OCI-LY7 (cell line): ENCODE measurements around the gene MYBPC2. TPM values are rescaled to one million over a fixed set of nuclear protein-coding genes. Genes with fewer than 3 reads are reported as not detected.

Experiments
- BruUV-seq: library from RNA; stranded (reverse); fragments of 400-500 nt; replicated peaks from 2 replicates; lab custom pipeline; 2021; lab: Mats Ljungman, UMichigan
- CTCF ChIA-PET: fragments of 300-600 bp; sonication (Branson Sonifier 250); formaldehyde crosslinking; loops from one replicate; lab custom pipeline; 2022; ENCODE audit warnings: antibody characterized with exemption; ENCODE audit not compliant: unreplicated experiment; lab: Charles Lee
- POLR2A ChIA-PET: fragments of 300-600 bp; sonication (Branson Sonifier 250); formaldehyde crosslinking; loops from one replicate; lab custom pipeline; 2022; ENCODE audit warnings: antibody characterized with exemption; lab: Charles Lee
- DNase-seq: peaks from one replicate; pipeline ENCODE4 v3.0.0-alpha.2; 2015; ENCODE audit warnings: low spot score
- H2AFZ ChIP-seq: fragments of 200-600 bp; sonication (generic), shearing (Covaris generic); 2 replicates; pipeline ENCODE4 v1.6.1; 2014; ENCODE audit warnings: mild to moderate bottlenecking, antibody characterized with exemption, low read length, moderate library complexity
- H3K27ac ChIP-seq: fragments of 200-600 bp; sonication (generic); 2 replicates; pipeline ENCODE4 v1.5.1; 2014; ENCODE audit warnings: mixed run types, low read depth, mild to moderate bottlenecking, moderate library complexity, low read length, inconsistent platforms; ENCODE audit not compliant: poor library complexity, severe bottlenecking
- H3K36me3 ChIP-seq: fragments of 200-600 bp; sonication (generic); 2 replicates; pipeline ENCODE4 v1.6.1; 2014; ENCODE audit warnings: mild to moderate bottlenecking, antibody characterized with exemption, low read length, moderate library complexity, mixed read lengths; ENCODE audit not compliant: insufficient read depth
- H3K4me1 ChIP-seq: fragments of 200-600 bp; sonication (generic); 2 replicates; pipeline ENCODE4 v1.5.1; 2014; ENCODE audit warnings: mild to moderate bottlenecking, low read length; ENCODE audit not compliant: insufficient read depth, poor library complexity, severe bottlenecking
- H3K4me2 ChIP-seq: fragments of 200-600 bp; sonication (generic); 2 replicates; pipeline ENCODE4 v1.6.1; 2014; ENCODE audit warnings: mild to moderate bottlenecking, low read length
- H3K4me3 ChIP-seq: fragments of 200-600 bp; sonication (generic); 2 replicates; pipeline ENCODE4 v1.5.1; 2014; ENCODE audit warnings: mild to moderate bottlenecking, low read depth, low read length; ENCODE audit not compliant: poor library complexity, severe bottlenecking
- H3K79me2 ChIP-seq: fragments of 200-600 bp; sonication (generic); 2 replicates; pipeline ENCODE4 v1.6.1; 2016; ENCODE audit warnings: low read depth, mild to moderate bottlenecking, low read length, moderate library complexity, mixed read lengths; ENCODE audit not compliant: insufficient read depth
- H3K9me2 ChIP-seq: fragments of 200-600 bp; sonication (generic); 2 replicates; pipeline ENCODE4 v1.6.1; 2016; ENCODE audit warnings: mild to moderate bottlenecking, low read length, mixed read lengths; ENCODE audit not compliant: insufficient read depth
- H3K9me3 ChIP-seq: fragments of 200-600 bp; sonication (generic); 2 replicates; pipeline ENCODE4 v1.6.1; 2014; ENCODE audit warnings: mild to moderate bottlenecking, mixed run types, low read length, mixed read lengths
- H4K20me1 ChIP-seq: fragments of 200-600 bp; sonication (generic); 2 replicates; pipeline ENCODE4 v1.6.1; 2014; ENCODE audit warnings: mild to moderate bottlenecking, antibody characterized with exemption, low read length, moderate library complexity, mixed read lengths; ENCODE audit not compliant: insufficient read depth
- CTCF ChIP-seq: fragments of 200-600 bp; sonication (generic); conservative IDR thresholded peaks from 2 replicates; pipeline ENCODE4 v1.5.1; 2014; ENCODE audit warnings: mild to moderate bottlenecking, antibody characterized with exemption, low read length, moderate library complexity, mixed read lengths
- EZH2phosphoT487 ChIP-seq: fragments of 200-600 bp; sonication (generic); IDR thresholded peaks from 2 replicates; pipeline ENCODE4 v1.6.1; 2018; ENCODE audit warnings: low read depth, borderline replicate concordance, mild to moderate bottlenecking, mixed run types, antibody characterized with exemption, low read length, moderate library complexity, mixed read lengths
- intact Hi-C: fragments of 100-400 bp; cut with micrococcal nuclease; formaldehyde crosslinking; loops from one replicate; pipeline ENCODE4 v1.10.0; 2022; ENCODE audit not compliant: unreplicated experiment
- total RNA-seq, 2 experiments: library from RNA; depleted of rRNA in 1 of 2; stranded (reverse); fragments of >200 nt in 1 of 2; shearing (Covaris generic) in 1 of 2; gene quantifications; 2 replicates each; pipeline ENCODE4 v1.2.3, GENCODE V29; 2014 to 2022

MYBPC2 gene
- total RNA-seq, 2 experiments from 2014 or later = 15.4 to 28.2 TPM

DNA sequence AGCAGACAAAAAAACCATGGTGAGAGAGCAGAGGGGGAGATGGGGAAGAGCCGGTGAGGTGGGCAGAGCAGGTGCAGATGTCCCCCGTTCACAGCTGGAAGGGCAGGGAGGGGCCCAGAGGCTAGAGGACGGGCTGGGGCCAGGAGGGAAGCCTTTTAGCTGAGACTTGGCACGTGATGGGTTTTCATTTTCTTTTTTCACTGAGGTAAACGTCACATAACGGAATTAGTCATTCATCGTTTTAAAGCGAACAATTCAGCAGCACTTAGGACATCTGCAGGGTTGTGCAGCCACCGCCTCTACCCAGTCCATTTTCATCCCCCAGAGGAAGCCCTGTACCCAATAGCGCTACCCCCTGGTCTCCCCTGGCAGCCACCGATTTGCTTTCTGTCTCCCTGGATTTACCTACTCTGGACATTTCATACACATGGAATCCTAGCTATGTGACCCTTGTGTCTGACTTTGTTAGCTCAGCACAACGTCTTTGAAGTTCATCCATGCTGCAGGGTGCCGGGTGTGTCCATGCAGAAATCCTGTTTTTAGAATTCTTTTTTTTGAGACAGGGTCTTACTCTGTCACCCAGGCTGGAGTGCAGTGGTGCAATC, 27.6 kb downstream of the MYBPC2 start:
- no TSS peak for BruUV-seq
- Histone ChIP-seq H3K27ac (peak overlapping the region; percentile 81), H3K4me3 (peak overlapping the region; percentile 26), H3K79me2 (no peaks in the 10 kb centered on the region), H3K4me1 (peaks cover 25% of the 10 kb centered on the region), H2AFZ (peak overlapping the region; percentile 47), H3K9me3 (no peaks in the 10 kb centered on the region), H3K36me3 (no peaks in the 10 kb centered on the region), H3K4me2 (peak overlapping the region; percentile 56), H4K20me1 (no peaks in the 10 kb centered on the region), H3K9me2 (no peaks in the 10 kb centered on the region)
- CTCF ChIA-PET = interaction anchor here (0.6 to 1.2 kb wide), 4 partner anchors 10 to 132 kb away, joined by 3 to 5 read pairs (median 4); no protein-coding TSS in a partner anchor
- POLR2A ChIA-PET = no interaction called here
- intact Hi-C loops = no loop called here
- peak; percentile 85 for DNase-seq
- TF ChIP-seq CTCF = peak; percentile 73
- TF ChIP-seq EZH2phosphoT487 = no peak

GRCh38 chr19:50461066-50461875, 28.6 kb downstream of the MYBPC2 start:
- H3K4me3 ChIP-seq = no peak overlapping the region
- TF ChIP-seq EZH2phosphoT487 (no peak), CTCF (peak; percentile 89)
- H2AFZ ChIP-seq = peak overlapping the region; percentile 47; the same call in 1 of the 2 replicates
- no peaks in the 10 kb centered on the region for H3K36me3 ChIP-seq
- peak overlapping the region; percentile 81 for H3K27ac ChIP-seq
- H3K4me1 ChIP-seq = peaks cover 25% of the 10 kb centered on the region
- BruUV-seq = no TSS peak
- no peaks in the 10 kb centered on the region for H4K20me1 ChIP-seq
- no peaks in the 10 kb centered on the region for H3K79me2 ChIP-seq
- peak; percentile 86 for DNase-seq
- intact Hi-C loops = loop anchor here (1.0 kb wide), 3 partner anchors 27 to 93 kb away; no protein-coding TSS in a partner anchor
- no peaks in the 10 kb centered on the region for H3K9me2 ChIP-seq
- H3K4me2 ChIP-seq = peak overlapping the region; percentile 56
- ChIA-PET POLR2A (interaction anchor here (0.6 kb wide), 2 partner anchors 32 to 196 kb away, joined by 3 read pairs; no protein-coding TSS in a partner anchor), CTCF (interaction anchor here (0.5 to 1.2 kb wide), 4 partner anchors 11 to 132 kb away, joined by 3 to 5 read pairs (median 4); no protein-coding TSS in a partner anchor)
- no peaks in the 10 kb centered on the region for H3K9me3 ChIP-seq
